Smooth muscle cell of the brain vasculature (primary cell): ENCODE measurements around the gene CDC26.
"Not testable (repeated sequence)": the region's sequence is repeated elsewhere in the genome, so short reads cannot be mapped to it uniquely, and the experiment has no call there.

Experiments
- DNase-seq: peaks from one replicate; pipeline ENCODE4 v3.0.0-alpha.2; 2012; ENCODE audit warnings: low read depth, low spot score

The CDC26 gene

DNA sequence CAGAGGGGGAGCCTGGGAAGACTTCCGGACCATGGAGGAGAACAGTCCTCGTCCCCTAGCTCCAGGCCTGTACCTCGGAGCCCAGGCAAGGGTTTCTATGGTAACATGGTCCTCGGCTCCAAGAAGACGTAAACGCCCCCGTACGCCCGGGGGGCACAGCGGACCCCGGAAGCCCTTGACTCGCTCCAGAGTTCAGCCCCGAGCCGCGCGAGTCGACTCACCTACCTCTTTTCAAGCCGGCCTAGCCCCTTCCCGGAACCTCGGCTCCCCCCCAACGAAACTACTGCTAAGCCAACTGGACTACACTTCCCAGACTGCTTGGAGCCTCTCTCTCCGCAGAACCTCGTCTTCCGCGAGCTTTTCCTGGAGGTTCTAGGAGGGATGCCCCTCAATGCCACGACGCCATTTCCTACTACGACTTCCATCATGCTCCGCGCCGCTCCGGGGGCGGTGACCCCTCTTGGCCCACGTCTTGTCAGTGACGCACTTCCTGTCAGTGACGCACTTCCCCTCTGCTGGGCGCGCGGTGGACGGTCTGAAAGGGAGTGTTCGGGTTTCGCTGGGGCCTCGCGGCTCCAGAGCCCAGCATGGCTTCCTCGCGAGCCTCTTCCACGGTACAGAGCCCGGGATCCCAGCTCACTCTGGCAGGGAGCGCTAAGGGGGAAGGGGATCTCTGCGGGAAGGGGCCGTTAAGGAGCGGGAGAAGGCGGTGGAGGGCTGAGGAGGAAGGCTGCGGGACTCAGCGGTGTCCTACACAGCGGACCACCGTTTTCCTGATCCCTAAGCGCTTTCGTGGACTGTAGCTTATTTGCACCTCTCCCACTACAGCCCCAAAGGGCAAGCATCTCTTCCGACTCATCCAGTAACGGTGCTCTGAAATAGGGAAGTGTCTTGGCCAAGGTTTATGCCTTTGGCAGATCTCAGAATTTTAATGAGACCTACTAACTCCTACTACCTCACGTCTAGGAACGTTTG is at the start of gene CDC26, which contains the start of gene PRPF4:
CDC26 (minus strand) TSS at position 416 of the 975 bp plus-strand sequence. CDS start 3,065 bp downstream, outside the sequence.
PRPF4 (plus strand) TSS at position 502 of the 975 bp plus-strand sequence; CDS start at position 588, 86 bp downstream.
- peak; percentile 98 for DNase-seq

DNA sequence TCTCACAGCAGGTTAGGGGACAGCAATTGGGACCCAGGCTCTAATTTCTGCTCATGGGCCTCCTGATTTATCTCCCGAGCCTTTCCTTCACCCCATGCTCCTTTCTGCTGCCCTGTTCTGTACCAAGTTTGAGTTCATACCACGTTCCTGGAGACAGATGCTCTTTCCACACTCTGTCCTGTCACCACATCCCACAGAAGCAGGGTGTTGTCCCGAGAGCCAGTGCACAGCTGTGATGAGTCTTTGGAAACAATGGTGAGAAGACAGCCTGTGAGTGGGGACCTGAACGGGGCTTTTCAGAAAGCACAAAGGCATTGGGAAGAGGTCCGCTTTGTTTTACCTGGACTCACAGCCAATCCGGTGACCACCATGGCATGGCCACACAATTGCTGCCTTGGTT is 47.3 kb upstream of the CDC26 start:
- no peak for DNase-seq

GRCh38 chr9:113320051-113320450 is 44.7 kb upstream of the CDC26 start:
- no peak for DNase-seq

- no peak for DNase-seq
Observed at GRCh38 chr9:113319054-113319453, 43.7 kb upstream of the CDC26 start.

GRCh38 chr9:113317777-113318176 is 42.4 kb upstream of the CDC26 start:
- no peak for DNase-seq

- no peak for DNase-seq
Observed at GRCh38 chr9:113316030-113316429, 40.7 kb upstream of the CDC26 start.

DNA sequence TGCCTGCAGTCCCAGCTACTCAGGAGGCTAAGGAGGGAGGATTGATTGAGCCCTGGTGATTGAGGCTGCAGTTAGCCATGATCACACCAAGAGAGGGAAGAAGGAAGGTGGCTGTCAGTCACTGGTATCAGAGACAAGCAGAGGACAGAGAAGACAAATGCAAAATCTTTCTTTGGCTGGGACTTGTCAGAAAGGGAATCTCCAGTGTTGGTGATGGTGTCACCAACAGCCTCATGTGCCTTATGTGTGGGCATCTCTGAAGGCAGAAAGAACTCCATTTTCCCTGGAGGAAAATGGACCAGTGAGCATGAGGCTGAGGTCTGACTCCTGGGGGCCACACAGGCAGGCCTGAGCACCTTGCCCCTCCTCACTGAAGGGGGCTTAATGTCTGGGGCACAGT is 39.9 kb upstream of the CDC26 start:
- DNase-seq, result no peak

DNA sequence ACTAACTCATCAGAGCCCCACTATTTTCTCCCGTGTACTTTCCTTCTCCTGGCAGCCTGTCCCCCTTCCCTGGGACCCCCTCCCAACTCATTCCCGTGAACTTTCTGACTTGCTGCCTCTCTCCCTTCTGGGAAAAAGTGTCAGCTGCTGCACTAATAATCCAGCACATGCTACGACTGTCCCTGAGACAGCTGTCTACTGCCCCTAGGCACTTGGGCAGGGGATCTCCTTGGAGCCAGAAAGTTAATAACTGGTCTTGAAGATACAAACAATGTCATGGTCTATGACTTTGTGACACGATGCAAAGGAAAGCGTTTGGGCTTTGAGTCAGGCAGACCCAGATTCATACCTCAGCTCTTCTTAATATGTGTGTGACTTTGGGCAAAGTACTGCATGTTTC is 37.9 kb upstream of the CDC26 start:
- no peak for DNase-seq

- DNase-seq, result no peak
Observed at GRCh38 chr9:113311961-113312360, 36.6 kb upstream of the CDC26 start.

GRCh38 chr9:113310538-113310937 is 35.2 kb upstream of the CDC26 start:
- DNase-seq, result no peak

GRCh38 chr9:113309204-113309813 is 33.9 kb upstream of the CDC26 start:
- DNase-seq, result peak; percentile 13

GRCh38 chr9:113307396-113307975 is 32.1 kb upstream of the CDC26 start:
- DNase-seq, result no peak

DNA sequence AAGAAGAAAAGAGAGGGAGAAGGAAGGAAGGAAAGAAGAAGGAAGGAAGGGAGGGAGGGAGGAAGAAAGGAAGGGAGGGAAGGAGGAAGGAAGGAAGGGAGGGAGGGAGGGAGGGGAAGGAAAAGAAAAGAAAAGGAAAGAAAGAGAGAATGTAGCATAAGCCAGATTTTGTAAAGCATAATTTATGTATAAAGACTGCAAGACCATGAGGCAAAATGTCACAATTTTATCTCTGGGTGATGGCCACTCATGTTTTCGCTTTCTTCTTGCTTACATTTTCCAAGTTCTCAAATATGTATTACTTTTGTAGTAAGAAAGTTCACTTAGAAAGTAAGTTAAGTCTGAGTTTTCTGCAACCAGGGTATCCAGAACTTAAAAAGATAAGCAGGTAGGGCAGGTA is 31.2 kb upstream of the CDC26 start:
- no peak for DNase-seq

DNA sequence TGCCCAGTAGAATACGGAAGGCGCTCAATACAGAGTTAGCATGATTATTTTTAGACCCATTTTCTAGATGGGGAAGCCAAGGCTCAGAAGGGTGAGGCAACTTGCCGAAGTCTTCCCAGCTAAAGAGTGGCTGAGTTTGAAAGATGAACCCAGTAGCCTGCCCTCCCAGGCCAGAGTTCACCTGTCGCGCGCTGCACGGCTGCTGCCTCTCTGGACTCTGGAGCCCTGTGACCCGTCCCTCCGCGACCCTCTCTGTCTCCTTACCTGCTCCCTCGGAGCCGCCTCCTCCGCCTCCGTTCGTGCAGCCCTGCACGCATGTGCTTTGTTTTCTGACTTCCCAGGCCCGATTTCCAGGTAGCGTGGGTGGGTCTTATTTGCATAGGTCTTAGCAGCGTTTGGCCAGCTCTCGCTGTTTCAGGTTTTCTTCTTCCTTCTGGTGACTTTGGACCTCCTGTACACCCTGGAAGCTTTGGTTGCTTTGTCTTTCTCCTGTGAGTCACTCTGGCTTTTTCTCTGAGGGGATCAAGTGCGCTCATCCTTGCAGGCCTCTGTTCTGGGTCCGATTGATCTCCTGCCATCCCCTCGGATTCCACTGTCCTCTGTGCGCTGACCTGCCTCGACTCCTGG is 27.5 kb upstream of the CDC26 start, which contains the start of gene RNF183:
RNF183 (minus strand) TSS at position 585 of the 627 bp plus-strand sequence. CDS start 5,192 bp downstream, outside the sequence.
- DNase-seq, result no peak

GRCh38 chr9:113301548-113301947 is 26.2 kb upstream of the CDC26 start:
- no peak for DNase-seq

DNA sequence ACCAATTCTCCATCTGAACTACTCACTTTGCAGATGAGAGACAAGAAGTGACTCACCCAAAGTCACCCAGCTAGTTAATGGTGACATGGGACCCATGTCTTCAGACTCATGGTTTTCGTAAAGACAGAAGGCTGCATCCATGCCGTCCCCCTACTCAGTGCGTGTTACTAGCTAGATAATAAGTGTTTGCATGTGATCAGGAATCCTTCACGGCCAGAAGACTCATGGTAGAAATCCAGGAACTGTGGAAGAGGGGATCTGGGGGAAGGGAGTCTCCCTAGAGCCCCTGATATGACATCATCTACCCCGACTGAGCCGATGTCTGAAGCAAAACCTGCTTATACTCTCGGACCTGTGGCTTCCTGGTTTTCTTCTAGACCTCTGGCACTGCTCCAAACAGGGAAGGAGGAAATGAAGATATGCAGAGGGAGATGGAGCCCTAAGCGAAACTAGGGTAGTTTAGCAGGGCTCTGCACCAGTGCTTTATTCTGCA is 24.5 kb upstream of the CDC26 start:
- DNase-seq, result no peak

GRCh38 chr9:113298924-113299770 is 23.8 kb upstream of the CDC26 start:
- DNase-seq, result no peak

- no peak for DNase-seq
Observed at GRCh38 chr9:113298311-113298710, 22.9 kb upstream of the CDC26 start.

DNA sequence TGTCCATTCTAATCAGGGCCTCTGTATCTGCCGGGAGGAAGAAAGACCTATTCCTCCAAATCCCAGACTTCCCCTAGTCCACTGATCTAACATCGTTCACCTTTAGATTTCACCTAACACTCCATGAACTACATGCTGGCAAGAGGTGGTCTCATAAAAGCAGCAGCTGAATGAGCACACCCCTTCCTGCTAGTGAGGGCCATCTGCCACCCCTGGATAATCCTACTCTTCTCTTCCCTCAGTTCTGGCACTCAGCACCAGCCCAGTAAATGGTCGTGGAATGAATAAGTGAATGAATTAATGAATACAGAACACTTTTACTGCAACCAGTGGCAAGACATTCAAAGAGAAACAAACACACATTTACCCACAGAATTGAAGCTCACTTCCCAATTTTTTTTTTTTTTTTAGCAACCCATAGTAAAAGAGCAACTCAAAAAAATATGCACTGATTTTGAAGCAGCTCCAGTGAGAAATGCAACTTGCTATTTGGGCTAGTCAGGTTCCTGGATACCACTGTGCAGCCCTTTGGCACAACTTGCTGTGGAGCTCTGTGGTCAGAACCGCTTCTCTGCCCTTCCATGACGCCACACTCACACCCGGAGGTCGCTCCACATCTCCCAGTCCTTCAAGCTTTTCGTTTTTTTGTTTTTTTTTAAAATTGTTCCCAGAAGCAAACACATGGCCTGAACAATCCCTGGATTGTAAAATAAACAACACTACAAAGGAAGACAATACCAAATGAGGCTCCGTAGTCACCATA is 21.6 kb upstream of the CDC26 start:
- peak; percentile 10 for DNase-seq

DNA sequence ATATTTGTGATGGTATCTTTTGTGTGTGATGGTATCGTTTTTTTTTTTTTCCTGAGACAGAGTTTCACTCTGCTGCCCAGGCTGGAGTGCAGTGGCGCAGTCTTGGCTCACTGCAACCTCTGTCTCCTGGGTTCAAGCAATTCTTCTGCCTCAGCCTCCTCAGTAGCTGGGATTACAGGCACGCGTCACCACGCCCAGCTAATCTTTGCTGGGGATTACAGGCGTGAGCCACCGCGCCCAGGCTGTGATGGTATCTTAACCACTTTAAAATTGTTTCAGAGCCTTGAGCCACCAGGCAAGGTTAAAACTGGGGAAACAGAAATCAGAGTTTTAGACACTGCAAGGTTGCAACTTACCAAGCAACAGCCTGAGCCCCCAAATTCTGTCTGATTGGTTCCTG is 20.9 kb upstream of the CDC26 start:
- DNase-seq, result not testable (repeated sequence)
